ENCODE results near the gene KRTAP1-3. TPM values are rescaled to one million over a fixed set of nuclear protein-coding genes. Genes with fewer than 3 reads are reported as not detected.
A peak's percentile ranks its signal among the peaks of the same experiment; 100 is the strongest.

Gene KRTAP1-3
- total RNA-seq, 1 donor from 2014 or later = not detected

GRCh38 chr17:41009936-41010335, 24.7 kb downstream of the KRTAP1-3 start:
- no peak for DNase-seq

- DNase-seq = no peak
Measured at GRCh38 chr17:41009301-41009760, 25.3 kb downstream of the KRTAP1-3 start.

GRCh38 chr17:41008811-41009210, 25.9 kb downstream of the KRTAP1-3 start, which contains the start of gene KRTAP3-1:
TSS of gene KRTAP3-1 (minus strand) at chr17:41009128. CDS start at chr17:41009074, 54 bp downstream.
- peak; percentile 16 for DNase-seq

- peak; percentile 27 for DNase-seq
Measured at GRCh38 chr17:41004397-41004796, 30.3 kb downstream of the KRTAP1-3 start.

GRCh38 chr17:41003926-41004325, 30.7 kb downstream of the KRTAP1-3 start:
- DNase-seq = no peak

GRCh38 chr17:41002814-41003213, 31.9 kb downstream of the KRTAP1-3 start:
- no peak for DNase-seq

- no peak for DNase-seq
Measured at GRCh38 chr17:41001795-41002194, 32.9 kb downstream of the KRTAP1-3 start.

- DNase-seq = peak; percentile 56
Measured at GRCh38 chr17:40999563-40999962, 35.1 kb downstream of the KRTAP1-3 start, which contains the start of gene KRTAP3-2. TSS of gene KRTAP3-2 (minus strand) at chr17:40999906. CDS start at chr17:40999853, 53 bp downstream.

- no peak for DNase-seq
Measured at GRCh38 chr17:40997361-40997760, 37.3 kb downstream of the KRTAP1-3 start.

- DNase-seq = no peak
Measured at GRCh38 chr17:40996829-40997228, 37.8 kb downstream of the KRTAP1-3 start.

- DNase-seq = no peak
Measured at GRCh38 chr17:40995116-40995515, 39.6 kb downstream of the KRTAP1-3 start.

GRCh38 chr17:40993839-40994238, 40.8 kb downstream of the KRTAP1-3 start, which contains the start of gene KRTAP3-3:
TSS of gene KRTAP3-3 (minus strand) at chr17:40994164. CDS start at chr17:40994097, 67 bp downstream.
- DNase-seq = peak; percentile 54

- no peak for DNase-seq
Measured at GRCh38 chr17:40993084-40993483, 41.6 kb downstream of the KRTAP1-3 start.

GRCh38 chr17:40992666-40993065, 42.0 kb downstream of the KRTAP1-3 start:
- no peak for DNase-seq

- peak; percentile 53 for DNase-seq
Measured at GRCh38 chr17:40986920-40987319, 47.8 kb downstream of the KRTAP1-3 start.

GRCh38 chr17:40984226-40984625, 50.4 kb downstream of the KRTAP1-3 start, which contains the start of gene KRT40:
TSS of gene KRT40 (minus strand) at chr17:40984326. CDS start at chr17:40984273, 53 bp downstream.
- no peak for DNase-seq

Small RNA genes lying within 50 kb of the gene (small RNA-seq; reads per million reads assigned to genes)
- gene KRTAP3-4P (ENCODE audit: low replicate concordance) = not detected

Other genes with a start within 250 kb of the KRTAP1-3 start
- gene KRT28, start 234.9 kb downstream of the KRTAP1-3 start, total RNA-seq = not detected
- 13.6 TPM for gene KRT10, start 212.3 kb downstream of the KRTAP1-3 start, total RNA-seq
- gene KRT12, start 167.7 kb downstream of the KRTAP1-3 start, total RNA-seq = not detected
- gene KRT20, start 149.6 kb downstream of the KRTAP1-3 start, total RNA-seq = 0.51 TPM
- 26.3 TPM for gene KRT23, start 97.2 kb downstream of the KRTAP1-3 start, total RNA-seq
- 1.8 TPM for gene KRT39, start 67.9 kb downstream of the KRTAP1-3 start, total RNA-seq
- gene KRT40, start 50.5 kb downstream of the KRTAP1-3 start, total RNA-seq = 7.7 TPM
- not detected for gene KRTAP3-3, start 40.7 kb downstream of the KRTAP1-3 start, total RNA-seq
- gene KRTAP3-2, start 35.0 kb downstream of the KRTAP1-3 start, total RNA-seq = not detected
- gene KRTAP3-1, start 25.7 kb downstream of the KRTAP1-3 start, total RNA-seq = not detected
- gene KRTAP1-5, start 7.7 kb downstream of the KRTAP1-3 start, total RNA-seq = not detected
- gene KRTAP1-4, start 4.7 kb downstream of the KRTAP1-3 start, total RNA-seq = not detected
- not detected for gene KRTAP1-1, start 6.6 kb upstream of the KRTAP1-3 start, total RNA-seq
- not detected for gene KRTAP2-1, start 12.4 kb upstream of the KRTAP1-3 start, total RNA-seq
- not detected for gene KRTAP2-2, start 20.4 kb upstream of the KRTAP1-3 start, total RNA-seq
- gene KRTAP2-3, start 25.2 kb upstream of the KRTAP1-3 start, total RNA-seq = not detected
- gene KRTAP2-4, start 31.0 kb upstream of the KRTAP1-3 start, total RNA-seq = not detected
- gene KRTAP4-7, start 49.3 kb upstream of the KRTAP1-3 start, total RNA-seq = not detected
- gene KRTAP4-8, start 63.3 kb upstream of the KRTAP1-3 start, total RNA-seq = not detected
- not detected for gene KRTAP4-16, start 67.3 kb upstream of the KRTAP1-3 start, total RNA-seq
- not detected for gene KRTAP4-9, start 70.5 kb upstream of the KRTAP1-3 start, total RNA-seq
- gene KRTAP4-11, start 83.5 kb upstream of the KRTAP1-3 start, total RNA-seq = not detected
- gene KRTAP4-12, start 89.3 kb upstream of the KRTAP1-3 start, total RNA-seq = not detected
- gene KRTAP4-6, start 105.7 kb upstream of the KRTAP1-3 start, total RNA-seq = not detected
- gene KRTAP4-5, start 115.0 kb upstream of the KRTAP1-3 start, total RNA-seq = not detected
- not detected for gene KRTAP4-4, start 125.9 kb upstream of the KRTAP1-3 start, total RNA-seq
- gene KRTAP4-3, start 133.3 kb upstream of the KRTAP1-3 start, total RNA-seq = not detected
- gene KRTAP4-2, start 143.3 kb upstream of the KRTAP1-3 start, total RNA-seq = not detected
- not detected for gene KRTAP4-1, start 150.0 kb upstream of the KRTAP1-3 start, total RNA-seq
- not detected for gene KRTAP9-1, start 155.0 kb upstream of the KRTAP1-3 start, total RNA-seq
- not detected for gene KRTAP9-2, start 191.8 kb upstream of the KRTAP1-3 start, total RNA-seq
- not detected for gene KRTAP9-3, start 197.6 kb upstream of the KRTAP1-3 start, total RNA-seq
- gene KRTAP9-8, start 203.1 kb upstream of the KRTAP1-3 start, total RNA-seq = not detected
- not detected for gene KRTAP9-4, start 214.8 kb upstream of the KRTAP1-3 start, total RNA-seq
- not detected for gene KRTAP9-9, start 220.5 kb upstream of the KRTAP1-3 start, total RNA-seq
- not detected for gene KRTAP9-6, start 230.5 kb upstream of the KRTAP1-3 start, total RNA-seq
- not detected for gene KRTAP9-7, start 240.8 kb upstream of the KRTAP1-3 start, total RNA-seq